Upper lobe of left lung (tissue), 6 donors: ENCODE data around the gene PHLPP2. TPM values are rescaled to one million over a fixed set of nuclear protein-coding genes. Genes with fewer than 3 reads are reported as not detected.

Experiments
- ATAC-seq, 2 donors: fragments of 200-7000 bp; cut with Tn5 transposase; one replicate each; pipeline ENCODE4 v1.9.1; 2022; ENCODE audit warnings: mild to moderate bottlenecking in 2 of 2, moderate library complexity in 2 of 2; ENCODE audit not compliant: low FRiP score in 2 of 2
- DNase-seq, 2 donors: peaks; one replicate each; pipeline ENCODE4 v3.0.0-alpha.2; 2019 to 2020
- H3K27ac ChIP-seq, 4 donors: fragments of 200-600 bp; sonication (generic); one replicate each; pipeline ENCODE4 v1.5.1; 2016 to 2019
- H3K27me3 ChIP-seq, 4 donors: fragments of 200-600 bp; sonication (generic); one replicate each; pipeline ENCODE4 v1.5.1; 2017 to 2019
- H3K36me3 ChIP-seq, 4 donors: fragments of 200-600 bp; sonication (generic); one replicate each; pipeline ENCODE4 v1.5.1; 2016 to 2019
- H3K4me1 ChIP-seq, 4 donors: fragments of 200-600 bp; sonication (generic); one replicate each; pipeline ENCODE4 v1.5.1; 2018 to 2019
- H3K4me3 ChIP-seq, 4 donors: fragments of 200-600 bp; sonication (generic); one replicate each; pipeline ENCODE4 v1.5.1; 2017 to 2019; ENCODE audit warnings: mild to moderate bottlenecking in 2 of 4, moderate library complexity in 1 of 4
- H3K9me3 ChIP-seq, 4 donors: fragments of 200-600 bp; sonication (generic); one replicate each; pipeline ENCODE4 v1.5.1; 2018 to 2019
- CTCF ChIP-seq, 6 experiments: fragments of 450-650 bp in 4 of 6; fragments of 200-600 bp in 2 of 6; sonication (generic) in 2 of 6; IDR thresholded peaks; one replicate each; pipeline ENCODE4 v1.5.1; 2016 to 2019; ENCODE audit warnings: antibody characterized with exemption in 6 of 6
- EP300 ChIP-seq, 4 donors: sonication (generic); formaldehyde crosslinking; IDR thresholded peaks; one replicate each; pipeline ENCODE4 v1.5.1; 2017; ENCODE audit warnings: antibody characterized with exemption in 4 of 4, control low read depth in 2 of 4
- POLR2A ChIP-seq, 4 donors: fragments of 450-650 bp; IDR thresholded peaks; one replicate each; pipeline ENCODE4 v1.5.1; 2016 to 2017; ENCODE audit warnings: antibody characterized with exemption in 4 of 4, mild to moderate bottlenecking in 2 of 4
- POLR2AphosphoS5 ChIP-seq, 2 donors: sonication (generic); formaldehyde crosslinking; IDR thresholded peaks; one replicate each; pipeline ENCODE4 v1.5.1; 2017; ENCODE audit warnings: antibody characterized with exemption in 2 of 2
- WGBS, 2 donors: methylation state at CpG; one replicate each; pipeline ENCODE4 v1.1.5; 2017 to 2018; 5-methylcytosine and 5-hydroxymethylcytosine counted together
- total RNA-seq, 6 donors: library from RNA; depleted of rRNA in 4 of 6; stranded (reverse); fragments of >200 nt in 4 of 6; gene quantifications; one replicate each; pipeline versions ENCODE4 v1.1.0 to v1.2.1, GENCODE V29; 2016 to 2021
- donor health status: DM: no; HTN: no; CAD: no; lungs with moderate emphysema.
- donor health status: DM: no; HTN: yes; CAD: no; lungs with severe emphysema.

PHLPP2 gene
- total RNA-seq, 6 donors from 2014 or later: 4.2 to 12.6 (median 8.4) TPM

GRCh38 chr16:71670537-71670936 is 54.0 kb downstream of the PHLPP2 start:
- DNase-seq: no peak
- Histone ChIP-seq H3K36me3 (peaks cover 0 to 78% (median 15%) of the 10 kb centered on the region in 4 donors), H3K4me3 (no peak overlapping the region), H3K27ac (no peak overlapping the region), H3K27me3 (no peaks in the 10 kb centered on the region), H3K4me1 (no peaks in the 10 kb centered on the region), H3K9me3 (no peaks in the 10 kb centered on the region)
- TF ChIP-seq POLR2AphosphoS5 (IDR thresholded peaks at IDR 0.05) (no peak), EP300 (IDR thresholded peaks at IDR 0.05) (no peak), CTCF (IDR thresholded peaks at IDR 0.05) (no peak), POLR2A (IDR thresholded peaks at IDR 0.05) (no peak)
- ATAC-seq: no peak
- 76 to 77% methylated on average over 4 of the region's 4 CpGs for WGBS, 2 donors

- peaks cover 0 to 77% (median 15%) of the 10 kb centered on the region in 4 donors for H3K36me3 ChIP-seq
- no peak overlapping the region for H3K4me3 ChIP-seq
- WGBS, 2 donors: 91 to 92% methylated on average over 6 of the region's 6 CpGs
Observed at GRCh38 chr16:71669926-71670536, 54.5 kb downstream of the PHLPP2 start.

GRCh38 chr16:71666928-71667707 is 57.4 kb downstream of the PHLPP2 start:
- H3K4me1 ChIP-seq: no peaks in the 10 kb centered on the region
- no peaks in the 10 kb centered on the region for H3K27me3 ChIP-seq
- no peak overlapping the region for H3K4me3 ChIP-seq
- no peaks in the 10 kb centered on the region for H3K9me3 ChIP-seq
- peaks cover 0 to 86% (median 20%) of the 10 kb centered on the region in 4 donors for H3K36me3 ChIP-seq
- DNase-seq: no peak
- no peak for TF ChIP-seq EP300 (IDR thresholded peaks at IDR 0.05)
- no peak for TF ChIP-seq POLR2AphosphoS5 (IDR thresholded peaks at IDR 0.05)
- no peak for ATAC-seq
- WGBS, 2 donors: 81 to 86% methylated on average over 4 of the region's 4 CpGs
- no peak overlapping the region for H3K27ac ChIP-seq

More at GRCh38 chr16:71669926-71670536, 54.5 kb downstream of the PHLPP2 start:
- ATAC-seq (no peak), DNase-seq (no peak)
- Histone ChIP-seq H3K9me3 (no peaks in the 10 kb centered on the region), H3K4me1 (no peaks in the 10 kb centered on the region), H3K27ac (no peak overlapping the region), H3K27me3 (no peaks in the 10 kb centered on the region)
- TF ChIP-seq CTCF (IDR thresholded peaks at IDR 0.05): no peak
- no peak for TF ChIP-seq POLR2AphosphoS5 (IDR thresholded peaks at IDR 0.05)
- TF ChIP-seq POLR2A (IDR thresholded peaks at IDR 0.05): no peak
- TF ChIP-seq EP300 (IDR thresholded peaks at IDR 0.05): no peak

- no peak for ATAC-seq
- H3K36me3 ChIP-seq: peaks cover 0 to 83% (median 19%) of the 10 kb centered on the region in 4 donors
- no peak for DNase-seq
- TF ChIP-seq CTCF (IDR thresholded peaks at IDR 0.05) (no peak), POLR2A (IDR thresholded peaks at IDR 0.05) (no peak), POLR2AphosphoS5 (IDR thresholded peaks at IDR 0.05) (no peak), EP300 (IDR thresholded peaks at IDR 0.05) (no peak)
- no peaks in the 10 kb centered on the region for H3K4me1 ChIP-seq
- H3K27ac ChIP-seq: no peak overlapping the region
- 77 to 94% methylated on average over 1 of the region's 1 CpG for WGBS, 2 donors
- H3K9me3 ChIP-seq: no peaks in the 10 kb centered on the region
- H3K4me3 ChIP-seq: no peak overlapping the region
- H3K27me3 ChIP-seq: no peaks in the 10 kb centered on the region
Observed at GRCh38 chr16:71666264-71666663, 58.2 kb downstream of the PHLPP2 start.

GRCh38 chr16:71659471-71659870 is 65.0 kb downstream of the PHLPP2 start:
- H3K9me3 ChIP-seq: no peaks in the 10 kb centered on the region
- TF ChIP-seq POLR2A (IDR thresholded peaks at IDR 0.05): no peak
- TF ChIP-seq CTCF (IDR thresholded peaks at IDR 0.05): no peak
- TF ChIP-seq POLR2AphosphoS5 (IDR thresholded peaks at IDR 0.05): no peak
- TF ChIP-seq EP300 (IDR thresholded peaks at IDR 0.05): no peak
- no peaks in the 10 kb centered on the region for H3K27me3 ChIP-seq
- no peaks in the 10 kb centered on the region for H3K4me1 ChIP-seq
- H3K36me3 ChIP-seq: peaks cover 3 to 64% (median 27%) of the 10 kb centered on the region in 4 donors
- WGBS, 2 donors: 91 to 100% methylated on average over 2 of the region's 2 CpGs
- ATAC-seq (no peak), DNase-seq (no peak)
- H3K27ac ChIP-seq: no peak overlapping the region
- no peak overlapping the region for H3K4me3 ChIP-seq
